ENCODE measurements around the gene SIGLEC7.
A peak's percentile ranks its signal among the peaks of the same experiment; 100 is the strongest.

Gene SIGLEC7
- total RNA-seq, result 0.09 to 2.7 (median 1.3) reads per million in 4 experiments

DNA sequence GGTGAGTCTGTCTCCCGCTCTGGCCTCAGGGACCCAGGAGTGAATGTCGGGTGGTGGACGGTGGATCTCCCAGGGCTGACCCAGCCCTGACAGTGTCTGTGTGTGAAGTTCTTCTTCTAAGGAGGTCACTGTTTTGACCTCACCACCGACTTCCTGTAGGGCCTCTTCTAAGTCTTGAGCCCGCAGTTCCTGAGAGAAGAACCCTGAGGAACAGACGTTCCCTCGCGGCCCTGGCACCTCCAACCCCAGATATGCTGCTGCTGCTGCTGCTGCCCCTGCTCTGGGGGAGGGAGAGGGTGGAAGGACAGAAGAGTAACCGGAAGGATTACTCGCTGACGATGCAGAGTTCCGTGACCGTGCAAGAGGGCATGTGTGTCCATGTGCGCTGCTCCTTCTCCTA is at the start of gene SIGLEC7:
SIGLEC7 (plus strand) TSS at position 183 of the 400 bp plus-strand sequence; CDS start at position 252, 69 bp downstream.
- no peak for DNase-seq

DNA sequence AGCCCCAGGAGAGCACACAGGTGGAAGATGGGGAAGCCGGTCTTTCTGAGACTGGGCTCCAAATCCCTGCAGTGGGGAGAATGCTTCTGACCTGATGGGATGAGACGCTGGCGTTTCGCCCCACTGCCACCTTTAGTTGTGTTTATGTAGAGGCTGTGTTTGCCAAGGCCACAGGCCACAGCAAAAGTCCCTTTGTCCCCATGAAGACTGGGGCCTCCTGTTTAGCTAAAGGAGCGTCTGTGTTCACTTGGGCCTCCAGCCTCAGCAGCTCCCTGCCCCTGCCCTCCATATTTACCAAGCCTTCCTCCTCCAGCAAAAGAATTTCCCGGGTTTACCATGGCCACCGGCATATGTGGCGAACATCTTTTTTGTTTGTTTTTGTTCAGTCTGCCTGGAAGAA is 49.0 kb upstream of the SIGLEC7 start:
- DNase-seq, result no peak

DNA sequence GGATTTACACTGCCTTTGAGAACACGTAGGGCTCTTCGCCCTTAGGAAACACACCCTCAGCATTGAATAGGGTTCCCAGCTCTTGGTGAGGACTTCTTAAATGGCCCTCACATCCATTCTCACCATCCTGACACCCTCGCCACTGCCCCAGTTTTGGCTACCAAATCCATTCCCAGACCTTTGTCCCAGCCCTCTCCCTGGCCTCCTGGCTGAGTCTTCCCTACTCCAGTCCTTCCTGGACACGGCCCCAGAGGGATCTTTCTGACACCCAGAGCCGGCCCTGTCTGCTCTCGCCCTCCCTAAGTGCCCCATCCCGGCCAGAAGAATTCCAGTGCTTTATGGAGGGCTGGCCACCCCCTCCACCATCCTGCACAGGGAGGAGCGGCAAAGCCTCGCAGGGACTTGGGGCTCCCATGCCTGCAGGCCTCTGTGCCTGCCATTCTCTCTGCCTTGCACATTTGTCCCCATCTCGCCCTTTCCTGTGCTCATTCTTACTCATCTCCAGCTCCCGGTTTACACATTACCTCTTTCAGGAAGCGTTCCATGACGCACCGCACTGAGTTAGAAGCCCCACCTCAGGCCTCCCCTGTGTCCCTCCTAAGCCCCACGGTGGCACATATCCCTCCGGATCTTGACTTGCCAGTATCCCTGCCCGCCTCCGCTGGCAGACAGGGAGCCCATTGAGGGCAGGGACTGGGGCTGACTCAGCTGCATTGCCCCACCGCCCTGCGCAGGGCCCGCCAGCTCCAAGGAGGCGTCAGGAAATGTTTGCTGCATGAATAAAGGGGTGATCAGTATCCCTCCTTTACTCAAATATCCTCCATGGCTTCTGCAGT is 48.4 kb upstream of the SIGLEC7 start:
- DNase-seq, result no peak

DNA sequence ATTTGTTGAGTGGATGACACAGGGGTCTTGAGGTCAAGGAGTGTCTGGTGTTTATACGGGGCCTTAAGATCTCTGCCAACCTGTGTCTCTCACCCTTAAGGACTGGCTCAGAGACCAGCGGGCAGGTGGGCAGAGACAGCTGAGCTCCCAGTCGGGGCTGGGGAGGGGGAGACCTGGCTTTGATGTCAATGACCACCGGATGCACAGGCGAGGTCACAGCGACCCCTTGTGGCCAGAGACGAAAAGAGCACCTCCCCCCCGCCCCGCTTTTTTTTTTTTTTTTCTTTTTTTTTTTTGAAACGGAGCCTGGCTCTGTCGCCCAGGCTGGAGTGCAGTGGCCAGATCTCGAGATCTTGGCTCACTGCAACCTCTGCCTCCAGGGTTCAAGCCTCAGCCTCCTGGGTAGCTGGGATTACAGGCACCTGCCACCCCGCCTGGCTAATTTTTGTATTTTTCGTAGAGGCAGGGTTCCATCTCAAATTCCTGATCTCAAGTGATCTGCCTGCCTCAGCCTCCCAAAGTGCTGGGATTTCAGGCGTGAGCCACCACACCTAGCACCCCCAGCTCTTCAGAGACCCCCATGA is 47.3 kb upstream of the SIGLEC7 start:
- DNase-seq, result peak; percentile 20

DNA sequence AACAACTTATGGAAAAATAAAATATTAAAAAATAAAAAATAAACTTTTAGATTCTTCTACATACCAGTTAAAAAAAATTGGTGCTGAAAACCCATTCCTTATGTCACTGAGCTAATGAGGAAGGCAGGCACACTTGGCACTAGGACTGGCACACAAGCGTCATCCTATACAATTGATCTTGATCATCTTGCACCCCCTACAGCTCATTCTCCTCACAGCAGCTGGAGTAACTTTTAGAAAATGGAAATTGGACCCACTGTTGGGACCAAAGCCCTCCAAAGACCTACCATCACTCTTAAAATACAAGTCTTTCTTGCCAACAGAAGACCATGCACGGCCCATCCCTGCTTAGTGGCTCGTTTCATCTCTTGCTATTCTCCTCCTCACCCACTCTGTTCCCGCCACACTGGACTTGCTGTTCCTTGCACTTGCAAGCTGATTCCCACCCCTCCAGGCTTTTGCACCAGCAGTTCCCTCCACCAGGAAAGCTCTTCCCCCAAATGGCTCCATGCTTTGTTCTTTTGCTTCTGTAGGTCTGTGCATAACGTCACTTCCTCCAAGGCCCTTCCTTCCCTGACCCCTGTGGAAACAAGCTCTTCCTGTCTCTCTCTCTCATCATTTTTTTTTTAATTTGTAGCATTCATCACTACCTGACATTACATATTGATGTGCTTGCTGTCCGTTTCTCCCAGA is 45.5 kb upstream of the SIGLEC7 start:
- DNase-seq, result no peak

DNA sequence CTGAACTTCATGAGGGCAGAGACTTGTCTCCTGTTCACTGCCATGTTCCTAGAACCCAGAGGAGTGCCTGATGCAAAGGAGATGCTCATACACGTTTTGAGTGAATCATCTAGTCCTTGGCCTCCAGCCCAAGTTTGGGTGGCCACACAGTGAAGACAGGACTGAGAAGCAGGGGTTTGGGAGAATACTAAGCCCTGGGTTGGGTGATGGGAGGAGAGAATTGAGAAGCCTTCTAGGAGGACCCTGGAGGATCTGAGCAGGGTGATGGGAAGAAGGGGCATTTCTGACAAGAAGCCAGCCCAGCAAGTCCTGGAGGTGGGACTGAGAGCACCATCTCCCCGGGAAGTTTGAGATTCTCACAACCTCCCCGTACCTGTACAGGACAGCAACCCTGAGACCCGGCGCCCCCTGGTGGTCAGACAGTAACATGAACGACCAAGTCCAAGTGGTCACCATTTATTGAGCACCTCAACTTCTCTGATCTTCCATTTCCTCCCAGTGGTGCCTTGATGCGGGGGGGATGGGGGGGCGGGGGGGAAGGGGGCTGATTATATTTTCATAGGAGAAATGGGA is 44.8 kb upstream of the SIGLEC7 start:
- peak; percentile 61 for DNase-seq

DNA sequence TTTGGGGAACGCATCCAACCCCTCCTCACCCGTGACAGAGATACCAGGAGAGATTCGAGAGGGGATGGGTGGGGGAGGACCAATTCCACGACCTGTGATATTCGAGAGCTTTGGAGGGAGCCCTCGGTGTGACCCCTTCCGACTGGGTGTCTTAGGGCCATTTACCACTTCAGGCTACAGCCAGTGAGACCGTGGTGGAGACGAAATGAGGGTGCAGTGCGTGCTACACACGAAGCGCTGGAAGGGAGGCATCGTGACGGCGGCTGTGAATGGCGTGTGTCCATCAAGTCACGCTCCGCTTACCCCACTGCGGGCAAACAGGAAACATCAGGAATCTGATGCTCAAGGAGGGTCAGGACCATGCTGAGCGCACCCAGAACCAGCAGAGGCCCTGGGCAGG is 44.3 kb upstream of the SIGLEC7 start:
- no peak for DNase-seq

GRCh38 chr19:51098365-51099046 is 43.6 kb upstream of the SIGLEC7 start:
- DNase-seq, result peak; percentile 15

DNA sequence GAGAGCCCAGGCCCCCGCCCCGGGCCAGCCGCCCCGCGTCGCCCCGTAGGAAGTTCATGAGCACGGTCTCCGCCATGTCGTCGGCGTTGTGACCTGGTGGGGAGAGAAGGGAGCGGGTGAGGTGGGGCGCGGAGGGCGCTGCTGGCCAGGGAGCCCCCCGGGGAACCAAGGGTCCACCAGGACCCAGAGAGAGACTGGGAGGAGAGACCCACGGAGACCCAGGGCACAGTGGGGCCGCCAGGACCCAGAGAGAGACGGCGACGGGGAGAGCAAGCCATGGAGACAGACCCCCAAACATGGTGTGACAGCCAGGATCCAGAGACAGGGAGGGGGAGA is 43.1 kb upstream of the SIGLEC7 start:
- no peak for DNase-seq

- DNase-seq, result no peak
Observed at GRCh38 chr19:51100601-51101000, 41.5 kb upstream of the SIGLEC7 start.

- DNase-seq, result no peak
Observed at GRCh38 chr19:51101171-51101865, 40.8 kb upstream of the SIGLEC7 start.

- no peak for DNase-seq
Observed at GRCh38 chr19:51102991-51103390, 39.1 kb upstream of the SIGLEC7 start.

- no peak for DNase-seq
Observed at GRCh38 chr19:51103926-51104341, 38.2 kb upstream of the SIGLEC7 start.

DNA sequence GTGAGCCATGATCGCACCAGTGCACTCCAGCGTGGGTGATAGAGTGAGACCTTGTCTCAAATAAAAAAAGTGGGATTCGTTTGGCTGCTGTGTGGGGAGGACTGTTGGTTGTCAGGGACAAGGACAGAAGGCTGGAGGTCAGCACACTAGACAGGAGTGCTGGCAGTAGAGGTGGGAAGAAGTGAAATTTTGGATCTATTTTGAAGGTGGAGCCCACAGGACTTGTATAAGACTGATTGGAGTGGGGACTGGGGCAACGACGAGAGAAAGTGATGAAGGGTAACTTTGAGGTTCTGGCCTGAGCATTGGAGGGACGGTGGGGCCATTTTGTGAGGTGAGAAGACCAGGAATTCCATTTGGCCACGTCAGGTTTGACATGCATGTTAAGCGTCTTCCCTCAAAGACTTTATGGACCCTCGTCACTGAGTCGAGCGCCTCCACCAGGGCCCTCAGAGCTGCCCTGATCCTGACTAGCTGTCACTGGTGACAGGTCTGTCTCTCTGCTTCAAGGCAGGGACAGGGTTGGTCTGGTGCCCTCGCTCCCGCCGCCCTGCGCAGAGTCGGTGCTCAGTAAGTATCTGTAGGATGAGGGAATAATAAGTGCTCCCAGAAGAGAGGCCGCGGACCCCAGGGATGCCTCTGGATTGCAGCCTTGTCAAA is 34.6 kb upstream of the SIGLEC7 start:
- DNase-seq, result no peak

DNA sequence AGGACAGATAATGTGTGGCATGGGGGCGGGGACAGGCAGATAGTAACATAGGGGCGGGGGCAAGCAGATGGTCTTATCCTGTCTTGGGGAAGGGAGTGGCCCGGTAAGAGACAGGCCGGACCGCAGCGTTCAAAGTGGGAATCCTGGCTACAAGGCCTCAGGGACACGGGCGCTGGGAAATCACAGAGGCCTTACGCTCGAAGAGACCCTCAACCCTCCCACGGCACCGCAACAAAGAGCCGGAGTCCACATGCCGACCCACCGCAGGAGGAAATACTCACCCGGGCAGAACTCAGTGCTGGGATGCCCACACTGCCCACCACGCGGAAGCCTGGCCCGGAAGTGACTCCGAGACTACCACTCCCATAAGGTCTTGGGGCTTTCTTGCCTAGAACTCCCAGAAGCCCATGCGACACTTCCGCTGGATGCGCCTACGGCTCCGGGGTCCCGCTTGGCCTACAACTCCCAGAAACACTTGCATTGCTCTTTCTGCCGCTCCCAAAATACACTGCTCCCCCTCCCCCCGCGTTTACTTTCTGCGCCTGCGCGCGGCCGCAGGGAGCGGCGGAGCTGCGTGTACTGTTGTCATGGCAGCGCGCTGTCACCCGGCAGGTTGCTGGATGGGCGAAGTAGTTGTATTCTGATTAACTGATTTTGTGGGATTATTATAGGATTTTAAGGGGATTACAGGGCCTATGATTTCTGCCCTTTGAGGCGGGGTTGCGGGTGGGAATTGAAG is 33.9 kb upstream of the SIGLEC7 start, which contains the start of gene CTU1:
CTU1 (minus strand) TSS at position 344 of the 739 bp plus-strand sequence. CDS start 3,840 bp downstream, outside the sequence.
- peak; percentile 97 for DNase-seq

GRCh38 chr19:51108805-51109146 is 33.3 kb upstream of the SIGLEC7 start:
- DNase-seq, result no peak

DNA sequence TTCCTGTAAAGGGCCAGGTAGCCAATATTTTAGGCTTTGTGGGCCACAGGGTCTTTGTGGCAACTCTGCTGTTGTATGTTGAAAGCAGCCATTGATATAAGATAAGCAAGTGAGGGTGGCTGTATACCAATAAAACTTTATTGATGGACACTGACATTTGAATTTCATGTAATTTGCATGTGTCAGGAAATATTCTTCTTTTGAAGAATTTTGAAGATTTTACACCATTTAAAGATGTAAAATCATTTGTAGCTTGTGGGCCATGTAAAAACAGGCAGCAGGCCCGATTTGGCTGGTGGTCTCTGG is 31.5 kb upstream of the SIGLEC7 start:
- no peak for DNase-seq

DNA sequence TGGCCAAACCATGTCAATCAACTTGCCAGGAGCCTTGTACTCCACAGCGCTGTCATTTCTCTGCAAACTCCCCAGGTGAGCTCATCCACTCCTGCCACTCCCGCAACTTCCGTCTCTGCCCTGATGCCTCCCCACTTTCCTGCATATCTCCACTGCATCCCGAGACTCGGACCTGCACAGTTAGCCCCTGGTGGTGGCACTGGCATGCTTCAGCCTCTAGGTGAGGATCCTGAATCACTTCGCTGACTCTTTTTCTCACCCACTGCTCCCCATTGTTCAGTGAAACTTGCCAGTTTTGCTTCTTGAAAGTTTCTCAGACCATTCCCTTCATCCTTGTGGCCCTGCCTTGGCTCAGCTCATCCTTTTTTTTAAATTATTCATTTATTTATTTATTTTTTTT is 30.5 kb upstream of the SIGLEC7 start:
- no peak for DNase-seq

DNA sequence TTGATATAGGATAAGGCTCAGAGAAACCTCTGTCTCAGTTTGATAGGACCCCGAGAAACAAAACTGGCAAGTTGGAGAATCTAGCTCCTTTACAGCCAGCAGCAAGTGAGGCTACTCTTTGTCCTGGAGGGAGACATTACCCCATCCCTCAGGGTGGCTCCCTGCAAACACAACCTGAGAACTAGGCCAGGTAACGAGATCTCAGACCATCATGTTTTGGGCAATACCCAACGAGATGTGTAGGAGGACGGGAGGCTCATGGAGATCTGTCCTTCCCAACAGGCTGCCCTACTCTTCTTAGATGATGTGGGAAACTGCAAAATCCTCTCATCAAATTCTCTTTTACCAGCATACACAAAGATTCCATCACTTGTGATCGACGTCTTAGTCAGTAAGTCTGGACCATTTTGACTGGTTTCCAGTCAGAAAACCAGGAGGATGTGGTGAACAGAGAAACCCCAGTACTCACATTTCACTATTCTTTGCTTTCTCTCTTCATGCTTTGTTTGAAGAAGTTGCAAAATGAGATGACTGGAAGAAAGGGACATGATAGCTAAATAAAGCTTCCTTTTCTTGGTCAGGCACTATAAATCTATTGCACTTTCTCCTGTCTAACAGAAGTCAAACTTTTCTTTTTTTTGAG is 27.9 kb upstream of the SIGLEC7 start:
- DNase-seq, result no peak

GRCh38 chr19:51116736-51117286 is 25.3 kb upstream of the SIGLEC7 start:
- no peak for DNase-seq
